ENCODE data around the gene TNNI2.

- TF ChIP-seq, protein P1, sequence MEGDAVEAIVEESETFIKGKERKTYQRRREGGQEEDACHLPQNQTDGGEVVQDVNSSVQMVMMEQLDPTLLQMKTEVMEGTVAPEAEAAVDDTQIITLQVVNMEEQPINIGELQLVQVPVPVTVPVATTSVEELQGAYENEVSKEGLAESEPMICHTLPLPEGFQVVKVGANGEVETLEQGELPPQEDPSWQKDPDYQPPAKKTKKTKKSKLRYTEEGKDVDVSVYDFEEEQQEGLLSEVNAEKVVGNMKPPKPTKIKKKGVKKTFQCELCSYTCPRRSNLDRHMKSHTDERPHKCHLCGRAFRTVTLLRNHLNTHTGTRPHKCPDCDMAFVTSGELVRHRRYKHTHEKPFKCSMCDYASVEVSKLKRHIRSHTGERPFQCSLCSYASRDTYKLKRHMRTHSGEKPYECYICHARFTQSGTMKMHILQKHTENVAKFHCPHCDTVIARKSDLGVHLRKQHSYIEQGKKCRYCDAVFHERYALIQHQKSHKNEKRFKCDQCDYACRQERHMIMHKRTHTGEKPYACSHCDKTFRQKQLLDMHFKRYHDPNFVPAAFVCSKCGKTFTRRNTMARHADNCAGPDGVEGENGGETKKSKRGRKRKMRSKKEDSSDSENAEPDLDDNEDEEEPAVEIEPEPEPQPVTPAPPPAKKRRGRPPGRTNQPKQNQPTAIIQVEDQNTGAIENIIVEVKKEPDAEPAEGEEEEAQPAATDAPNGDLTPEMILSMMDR (optimal IDR thresholded peaks at IDR 0.05 in 1 of 3, IDR thresholded peaks at IDR 0.05 in 1 of 3, conservative IDR thresholded peaks at IDR 0.05 in 1 of 3; ENCODE audit: extremely low read depth in 1 of 3, insufficient read depth in 2 of 3, low read length in 3 of 3), result no peak
- TF ChIP-seq EZH2 (IDR thresholded peaks at IDR 0.05; ENCODE audit: low read length), result no peak
Observed at GRCh38 chr11:1862588-1863351, 24.0 kb downstream of the TNNI2 start.
